ENCODE measurements around the gene RAB15. TPM values are rescaled to one million over a fixed set of nuclear protein-coding genes. Genes with fewer than 3 reads are reported as not detected.

Gene RAB15
- 3.2 and 3.4 TPM in 2 replicates for total RNA-seq

GRCh38 chr14:64971943-64972791 lies at the start of gene RAB15:
Gene RAB15, minus strand, starts transcription at chr14:64972336. Its CDS starts 260 bp downstream, at chr14:64972076.
- intact Hi-C loops (cut with micrococcal nuclease) = loop anchor here (5.0 kb wide), 1 partner anchor 35 kb away; no protein-coding TSS in a partner anchor

DNA sequence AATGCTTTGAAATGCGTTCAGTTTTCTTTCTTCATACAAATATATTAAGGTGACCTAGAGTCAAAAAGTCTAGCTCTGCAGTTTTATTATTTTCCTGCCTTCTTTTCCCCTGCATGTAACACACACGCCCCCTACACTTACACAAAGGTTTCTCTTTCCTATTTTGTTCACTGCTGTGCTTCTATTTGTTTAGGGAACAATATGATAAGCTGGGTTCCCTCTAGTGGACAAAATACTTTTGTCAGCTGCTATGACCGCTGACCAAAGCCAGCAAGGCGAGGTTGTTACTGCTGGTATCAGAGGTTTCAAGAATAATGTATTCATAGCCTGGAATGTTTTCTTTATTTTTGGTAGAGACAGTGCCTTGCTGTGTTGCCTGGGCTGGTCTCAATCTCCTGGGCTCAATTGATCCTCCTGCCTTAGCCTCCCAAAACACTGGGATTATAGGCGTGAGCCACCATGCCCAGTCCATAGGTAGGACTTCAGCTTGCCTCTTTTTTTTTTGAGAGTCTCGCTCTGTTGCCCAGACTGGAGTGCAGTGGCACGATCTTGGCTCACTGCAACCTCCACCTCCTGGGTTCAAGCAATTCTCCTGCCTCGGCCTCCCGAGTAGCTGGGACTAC lies 47.9 kb upstream of the RAB15 start:
- intact Hi-C loops (cut with micrococcal nuclease) = no loop called here

DNA sequence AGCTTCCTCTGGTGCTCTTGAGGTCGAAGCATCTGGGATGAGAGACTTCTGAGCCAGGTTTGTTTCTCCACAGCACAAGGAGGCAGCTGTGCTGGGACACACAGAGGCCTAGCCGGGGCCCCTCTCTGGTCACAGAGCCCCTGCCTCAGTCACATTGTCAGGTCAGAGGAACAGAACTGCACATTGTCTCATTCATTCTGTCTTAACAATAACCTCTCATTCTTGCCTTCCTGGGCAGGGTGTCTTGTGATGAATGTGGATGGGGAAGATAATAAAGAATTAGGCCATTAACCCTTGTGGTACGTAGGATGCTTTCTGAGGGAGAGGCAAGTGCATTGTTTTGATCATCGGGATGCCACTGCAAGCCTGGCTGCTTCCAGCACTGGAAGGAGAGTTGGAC lies 44.3 kb upstream of the RAB15 start:
- intact Hi-C loops (cut with micrococcal nuclease) = no loop called here

- intact Hi-C loops (cut with micrococcal nuclease) = no loop called here
Measured at GRCh38 chr14:65015391-65015790, 43.3 kb upstream of the RAB15 start.

- intact Hi-C loops (cut with micrococcal nuclease) = no loop called here
Measured at GRCh38 chr14:65012353-65012752, 40.2 kb upstream of the RAB15 start.

- intact Hi-C loops (cut with micrococcal nuclease) = no loop called here
Measured at GRCh38 chr14:65011538-65011937, 39.4 kb upstream of the RAB15 start.

- intact Hi-C loops (cut with micrococcal nuclease) = no loop called here
Measured at GRCh38 chr14:65010211-65010931, 38.2 kb upstream of the RAB15 start.

GRCh38 chr14:65007202-65007601 lies 35.1 kb upstream of the RAB15 start:
- intact Hi-C loops (cut with micrococcal nuclease) = no loop called here

- intact Hi-C loops (cut with micrococcal nuclease) = no loop called here
Measured at GRCh38 chr14:65006261-65006721, 34.2 kb upstream of the RAB15 start.

GRCh38 chr14:65003394-65003793 lies 31.3 kb upstream of the RAB15 start:
- intact Hi-C loops (cut with micrococcal nuclease) = no loop called here

DNA sequence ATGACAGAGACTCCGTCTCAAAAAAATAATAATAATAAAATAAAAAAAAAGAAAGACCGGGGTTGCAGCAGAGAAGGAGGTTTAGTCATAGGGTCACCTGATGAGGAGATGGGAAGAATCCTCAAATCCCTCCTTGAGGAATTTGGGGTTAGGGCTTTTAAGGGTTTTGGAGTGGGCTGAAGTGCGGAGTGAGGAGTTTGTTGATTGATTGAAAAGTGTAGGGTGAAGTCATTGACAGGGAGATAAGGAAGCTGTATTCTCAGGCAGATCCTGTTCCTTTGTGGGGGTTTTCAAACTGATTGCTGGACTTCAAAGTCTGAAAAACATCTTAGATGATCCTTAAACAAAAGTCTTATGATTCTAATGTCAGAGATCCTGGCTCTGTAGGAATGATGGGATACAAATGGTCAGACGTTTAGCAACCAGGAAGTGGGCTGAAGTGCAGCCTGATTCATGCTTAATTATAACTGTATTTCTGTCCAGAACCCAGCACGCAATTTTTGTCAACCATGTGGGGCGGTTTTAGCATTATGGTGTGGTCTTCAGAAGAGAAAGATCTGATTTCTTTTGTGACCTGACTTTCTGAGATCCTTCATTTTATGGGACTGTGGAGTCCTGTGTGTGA lies 30.6 kb upstream of the RAB15 start:
- intact Hi-C loops (cut with micrococcal nuclease) = no loop called here

DNA sequence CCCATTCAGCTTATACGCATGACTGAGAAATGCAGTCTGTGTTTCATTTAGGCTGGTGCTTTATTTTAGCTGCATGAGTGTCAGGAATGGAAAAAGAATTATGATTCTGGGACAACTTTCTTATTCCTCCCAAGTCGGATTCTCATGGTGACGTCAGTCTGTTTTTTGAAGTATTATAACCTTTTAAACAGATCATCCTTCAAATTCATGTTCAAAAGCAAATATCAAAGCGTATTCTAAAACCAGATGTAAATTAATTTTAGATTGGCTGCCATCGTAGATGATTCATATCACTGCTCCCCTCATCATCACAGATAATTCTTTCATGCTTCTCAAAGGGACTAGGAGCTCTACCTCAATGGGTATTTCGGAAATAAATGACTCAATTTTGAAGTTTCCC lies 29.6 kb upstream of the RAB15 start:
- intact Hi-C loops (cut with micrococcal nuclease) = no loop called here

DNA sequence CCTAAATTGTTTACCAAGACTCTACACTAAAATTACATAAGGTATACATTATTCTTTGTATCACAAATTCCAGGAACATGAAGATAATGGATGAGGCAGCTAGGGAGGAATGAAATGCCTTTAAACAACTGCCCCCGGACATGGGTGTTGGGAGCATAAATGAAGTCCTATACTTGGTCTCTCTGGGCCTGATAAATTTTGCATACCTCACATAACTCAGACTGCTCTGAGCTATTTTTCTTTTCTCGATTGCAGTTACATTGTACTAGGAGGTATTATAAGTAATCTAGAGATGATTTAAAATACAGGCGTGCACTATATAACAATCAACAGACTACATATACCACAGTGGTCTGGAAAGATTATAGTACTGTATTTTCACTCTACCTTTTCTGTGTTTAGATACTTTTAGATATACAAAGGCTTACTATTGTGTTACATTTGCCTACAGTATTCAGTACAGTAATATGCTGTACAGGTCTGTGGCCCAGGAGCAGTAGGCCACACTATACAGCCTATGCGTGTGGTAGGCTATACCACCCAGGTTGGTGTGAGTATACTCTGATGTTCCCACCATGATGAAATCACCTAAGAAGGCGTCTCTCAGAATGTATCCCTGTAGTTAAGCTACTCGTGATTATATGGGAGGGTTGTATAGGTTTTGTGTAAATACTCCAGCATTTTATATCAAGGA lies 28.9 kb upstream of the RAB15 start:
- intact Hi-C loops (cut with micrococcal nuclease) = no loop called here

- intact Hi-C loops (cut with micrococcal nuclease) = no loop called here
Measured at GRCh38 chr14:64998455-64998931, 26.4 kb upstream of the RAB15 start.

GRCh38 chr14:64997108-64997794 lies 25.1 kb upstream of the RAB15 start:
- intact Hi-C loops (cut with micrococcal nuclease) = no loop called here

DNA sequence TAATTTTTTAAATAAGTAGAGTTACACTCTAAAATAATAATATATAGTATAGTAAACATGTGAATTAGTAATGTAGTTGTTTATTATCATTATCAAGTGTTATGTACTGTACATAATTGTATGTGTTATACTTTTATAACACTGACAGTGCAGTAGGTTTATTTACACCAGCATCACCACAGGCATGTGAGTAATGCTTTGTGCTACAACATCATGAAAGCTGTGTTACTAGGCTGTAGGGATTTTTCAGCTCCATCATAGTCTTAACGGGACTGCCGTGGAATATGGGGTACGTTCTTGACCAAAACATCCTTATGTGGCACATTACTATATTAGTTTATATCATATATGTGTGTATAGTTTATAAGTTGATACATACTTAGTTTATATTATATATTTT lies 23.2 kb upstream of the RAB15 start:
- intact Hi-C loops (cut with micrococcal nuclease) = no loop called here

GRCh38 chr14:64994540-64994939 lies 22.4 kb upstream of the RAB15 start:
- intact Hi-C loops (cut with micrococcal nuclease) = no loop called here

DNA sequence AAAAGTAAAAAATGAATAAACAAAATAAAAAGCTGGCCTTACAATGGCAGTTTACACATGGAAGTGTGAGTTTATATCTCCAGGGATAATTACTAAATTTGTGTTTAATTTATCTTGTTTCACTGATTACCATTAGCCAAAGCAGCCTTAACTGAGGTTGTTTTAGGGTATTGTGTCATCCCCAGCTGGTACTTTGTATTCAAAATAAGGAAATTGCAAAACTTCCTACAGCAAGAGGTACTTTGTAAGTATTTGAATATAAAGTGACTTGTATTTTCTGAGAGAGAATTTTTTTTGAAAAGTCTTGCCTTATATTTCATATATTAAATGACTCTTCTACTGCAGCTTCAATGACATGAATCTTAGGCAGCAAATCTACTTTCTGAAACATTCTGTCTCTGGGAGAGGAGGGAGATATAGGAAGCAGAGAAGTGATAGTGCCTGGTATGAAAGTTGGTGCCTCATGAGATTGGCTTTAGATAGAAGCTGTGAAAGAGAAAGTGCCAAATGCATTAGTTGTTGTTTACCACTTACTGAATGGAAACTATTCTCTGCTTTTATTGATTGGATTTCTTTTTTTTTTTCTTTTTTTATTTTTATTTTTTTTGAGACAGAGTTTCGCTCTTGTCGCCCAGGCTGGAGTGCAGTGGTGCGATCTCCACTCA lies 21.3 kb upstream of the RAB15 start:
- intact Hi-C loops (cut with micrococcal nuclease) = no loop called here

- intact Hi-C loops (cut with micrococcal nuclease) = no loop called here
Measured at GRCh38 chr14:64992328-64992885, 20.3 kb upstream of the RAB15 start.

Data from T-helper 2 cell treated with Interferon-gamma antibody and Interleukin-4, amounts not matched to agents 100 ng/mL and 5 ng/mL, for 36 hours (primary cell).